B cell (primary cell): Measurements from ENCODE around the gene SLC48A1. TPM values are rescaled to one million over a fixed set of nuclear protein-coding genes. Genes with fewer than 3 reads are reported as not detected.

Experiments used
- ATAC-seq: fragments of 200-7000 bp; cut with Tn5 transposase; one replicate; pipeline ENCODE4 v1.10.0; 2021; ENCODE audit warnings: low read depth, mild to moderate bottlenecking, moderate number of reproducible peaks, moderate library complexity
- CTCF ChIA-PET: fragments of 350-600 bp; sonication (Branson Sonifier 250); formaldehyde crosslinking; loops from one replicate; lab custom pipeline; 2021; ENCODE audit warnings: antibody characterized with exemption, inconsistent platforms; lab: Charles Lee
- POLR2A ChIA-PET: fragments of 350-600 bp; sonication (Branson Sonifier 250); formaldehyde crosslinking; loops from one replicate; lab custom pipeline; 2021; ENCODE audit warnings: antibody characterized with exemption; lab: Charles Lee
- DNase-seq: peaks from one replicate; pipeline ENCODE4 v3.0.0; 2013
- H2AFZ ChIP-seq: 2 replicates; pipeline ENCODE4 v1.6.1; 2012; ENCODE audit warnings: mild to moderate bottlenecking, low read depth, low read length; ENCODE audit not compliant: insufficient read depth, poor library complexity, severe bottlenecking
- H3K27ac ChIP-seq, 2 donors: 1 replicate in 1 of 2; 2 replicates in 1 of 2; pipeline ENCODE4 v1.5.1; 2012 to 2013; ENCODE audit warnings: low read length in 2 of 2, mild to moderate bottlenecking in 2 of 2, moderate library complexity in 1 of 2
- H3K27me3 ChIP-seq, 4 experiments: fragments of 200-600 bp in 1 of 4; sonication (generic) in 1 of 4; replicated peaks in 1 of 4; 1 replicate in 2 of 4; 2 replicates in 2 of 4; pipeline versions ENCODE4 v1.6.1 to v1.7.0; 2013 to 2016; ENCODE audit warnings: low read length in 3 of 4, mild to moderate bottlenecking in 2 of 4, mixed read lengths in 1 of 4, moderate library complexity in 1 of 4; ENCODE audit not compliant: insufficient read depth in 4 of 4, control insufficient read depth in 3 of 4; ENCODE audit errors: control extremely low read depth in 1 of 4
- H3K36me3 ChIP-seq, 2 experiments: replicated peaks in 1 of 2; 1 replicate in 1 of 2; 2 replicates in 1 of 2; pipeline versions ENCODE4 v1.6.1 to v1.7.1; 2013; ENCODE audit warnings: low read length in 1 of 2; ENCODE audit not compliant: insufficient read depth in 2 of 2, control insufficient read depth in 1 of 2; ENCODE audit errors: control extremely low read depth in 1 of 2, extremely low read depth in 1 of 2
- H3K4me1 ChIP-seq, 2 donors: fragments of 200-600 bp in 1 of 2; sonication (generic) in 1 of 2; 1 replicate in 1 of 2; 2 replicates in 1 of 2; pipeline versions ENCODE4 v1.5.1 to v1.6.1; 2013 to 2017; ENCODE audit warnings: low read length in 2 of 2; ENCODE audit not compliant: control insufficient read depth in 2 of 2, insufficient read depth in 2 of 2
- H3K4me2 ChIP-seq: replicated peaks from 2 replicates; pipeline ENCODE3; 2012; ENCODE audit warnings: mild to moderate bottlenecking, low read depth, low read length; ENCODE audit not compliant: poor library complexity, severe bottlenecking
- H3K4me3 ChIP-seq, 5 experiments: fragments of 200-600 bp in 1 of 5; sonication (generic) in 1 of 5; 1 replicate in 3 of 5; 2 replicates in 2 of 5; pipeline versions ENCODE4 v1.5.1 to v1.7.0; 2011 to 2016; ENCODE audit warnings: low read length in 4 of 5, mild to moderate bottlenecking in 4 of 5, low read depth in 2 of 5, control low read depth in 1 of 5, moderate library complexity in 1 of 5; ENCODE audit not compliant: insufficient read depth in 1 of 5; ENCODE audit errors: control extremely low read depth in 1 of 5, extremely low read depth in 1 of 5
- H3K79me2 ChIP-seq: fragments of 200-600 bp; sonication (generic); one replicate; pipeline ENCODE4 v1.6.0; 2016; ENCODE audit warnings: low read length; ENCODE audit not compliant: control insufficient read depth, insufficient read depth
- H3K9ac ChIP-seq: fragments of 200-600 bp; sonication (generic); 2 replicates; pipeline ENCODE4 v1.6.1; 2017; ENCODE audit warnings: mild to moderate bottlenecking, low read length, moderate library complexity
- H3K9me3 ChIP-seq, 3 donors: one replicate each; pipeline versions ENCODE4 v1.6.1 to v1.7.1; 2013; ENCODE audit warnings: low read length in 2 of 3; ENCODE audit not compliant: control insufficient read depth in 2 of 3, insufficient read depth in 1 of 3; ENCODE audit errors: control extremely low read depth in 1 of 3
- H4K20me1 ChIP-seq: 2 replicates; pipeline ENCODE4 v1.6.0; 2012; ENCODE audit warnings: mild to moderate bottlenecking, low read length; ENCODE audit not compliant: insufficient read depth, control insufficient read depth, poor library complexity, severe bottlenecking
- H3K27ac Mint-ChIP-seq: one replicate; pipeline ENCODE4 v1.8.0; 2021; ENCODE audit warnings: mixed read lengths
- H3K27me3 Mint-ChIP-seq: one replicate; pipeline ENCODE4 v1.8.0; 2021; ENCODE audit warnings: mixed read lengths
- H3K4me1 Mint-ChIP-seq: one replicate; pipeline ENCODE4 v1.8.0; 2021; ENCODE audit warnings: mixed read lengths
- H3K4me3 Mint-ChIP-seq: one replicate; pipeline ENCODE4 v1.8.0; 2021; ENCODE audit warnings: mixed read lengths
- H3K9me3 Mint-ChIP-seq: one replicate; pipeline ENCODE4 v1.8.0; 2022; ENCODE audit warnings: mixed read lengths; ENCODE audit not compliant: insufficient read depth
- CTCF ChIP-seq: fragments of 200-600 bp; IDR thresholded peaks from one replicate; pipeline ENCODE4 v1.8.0; 2022; ENCODE audit warnings: antibody characterized with exemption, mild to moderate bottlenecking
- EZH2 ChIP-seq: IDR thresholded peaks from 2 replicates; pipeline ENCODE4 v1.6.1; 2012; ENCODE audit warnings: borderline replicate concordance, low read depth, mild to moderate bottlenecking, moderate library complexity, low read length; ENCODE audit not compliant: insufficient read depth, poor library complexity, severe bottlenecking
- WGBS: methylation state at CpG from one replicate; pipeline ENCODE4 v1.1.5; 2013; ENCODE audit warnings: missing lambda C conversion rate; ENCODE audit not compliant: insufficient coverage; 5-methylcytosine and 5-hydroxymethylcytosine counted together
- intact Hi-C: fragments of 100-400 bp; cut with micrococcal nuclease; formaldehyde crosslinking; loops from one replicate; pipeline ENCODE4 v1.10.0; 2022
- polyA plus RNA-seq: library from polyadenylated mRNA; depleted of rRNA; stranded (reverse); fragments of >200 nt; gene quantifications from 2 replicates; pipeline ENCODE4 v1.2.3, GENCODE V29; 2012
- total RNA-seq, 2 donors: library from RNA; stranded (reverse); fragments of 120-200 nt in 1 of 2; gene quantifications; 1 replicate in 1 of 2; 2 replicates in 1 of 2; pipeline versions ENCODE4 v1.2.3 to v1.2.4, GENCODE V29; 2013 to 2022

Gene SLC48A1
- total and polyA plus RNA-seq, 2 donors (not counting 1 experiment from before 2014, with no cell fraction given) = 8.0 to 20.0 TPM

GRCh38 chr12:47799357-47799955 is 26.4 kb downstream of the SLC48A1 start:
- TF ChIP-seq CTCF (no peak), EZH2 (no peak)
- peak overlapping the region; percentile 37 for H3K27ac Mint-ChIP-seq
- H3K9ac ChIP-seq = no peak overlapping the region
- H2AFZ ChIP-seq = no peak overlapping the region
- no peak overlapping the region for H3K4me3 Mint-ChIP-seq
- H3K9me3 Mint-ChIP-seq = no peaks in the 10 kb centered on the region
- ChIA-PET CTCF (interaction anchor here (9.3 to 38.8 kb wide), 2 partner anchors 20 to 35 kb away, joined by 76 to 1203 read pairs; partner anchors contain the start of gene HDAC7), POLR2A (interaction anchor here (0.8 to 1.0 kb wide), 2 partner anchors 13 to 33 kb away, joined by 3 read pairs; no protein-coding TSS in a partner anchor)
- H3K27me3 Mint-ChIP-seq = no peaks in the 10 kb centered on the region
- H3K79me2 ChIP-seq = peaks cover 69% of the 10 kb centered on the region
- H3K4me3 ChIP-seq = no peak overlapping the region
- H3K4me1 ChIP-seq = peaks cover 25 to 46% of the 10 kb centered on the region in 2 donors
- H3K36me3 ChIP-seq = peaks cover 0 to 58% of the 10 kb centered on the region in 2 experiments
- ATAC-seq (no peak), DNase-seq (no peak)
- H3K27me3 ChIP-seq = no peaks in the 10 kb centered on the region
- H3K4me1 Mint-ChIP-seq = peaks cover 43% of the 10 kb centered on the region
- intact Hi-C loops = no loop called here
- no peak overlapping the region for H3K27ac ChIP-seq
- WGBS = 69% methylated on average over 7 of the region's 7 CpGs
- no peaks in the 10 kb centered on the region for H3K9me3 ChIP-seq
- peaks cover 77% of the 10 kb centered on the region for H4K20me1 ChIP-seq
- H3K4me2 ChIP-seq = no peak overlapping the region

GRCh38 chr12:47800582-47800981 is 27.5 kb downstream of the SLC48A1 start:
- Mint-ChIP-seq H3K27me3 (no peaks in the 10 kb centered on the region), H3K4me3 (no peak overlapping the region), H3K9me3 (no peaks in the 10 kb centered on the region), H3K27ac (peak overlapping the region; percentile 29), H3K4me1 (peaks cover 53% of the 10 kb centered on the region)
- H3K27me3 ChIP-seq = no peaks in the 10 kb centered on the region
- H3K4me1 ChIP-seq = peaks cover 25 to 53% of the 10 kb centered on the region in 2 donors
- TF ChIP-seq EZH2 (no peak), CTCF (no peak)
- whole genome bisulfite sequencing = 100% methylated on average over 7 of the region's 7 CpGs
- ChIA-PET CTCF (interaction anchor here (1.0 to 38.8 kb wide), 5 partner anchors 10 to 60 kb away, joined by 3 to 1203 read pairs (median 20); partner anchors contain the start of gene HDAC7), POLR2A (no interaction called here)
- no peak overlapping the region for H3K9ac ChIP-seq
- no peak overlapping the region for H3K4me2 ChIP-seq
- H3K4me3 ChIP-seq = no peak overlapping the region
- ATAC-seq = no peak
- intact Hi-C loops = no loop called here
- peaks cover 80% of the 10 kb centered on the region for H3K79me2 ChIP-seq
- no peak overlapping the region for H2AFZ ChIP-seq
- peaks cover 66% of the 10 kb centered on the region for H4K20me1 ChIP-seq
- H3K36me3 ChIP-seq = peaks cover 0 to 50% of the 10 kb centered on the region in 2 experiments
- no peaks in the 10 kb centered on the region for H3K9me3 ChIP-seq
- no peak for DNase-seq
- H3K27ac ChIP-seq = no peak overlapping the region
